HG02763 (cell line): ENCODE data around the gene CYP20A1.
"Not testable (repeated sequence)": the region's sequence is repeated elsewhere in the genome, so short reads cannot be mapped to it uniquely, and the experiment has no call there.

ENCODE experiments used
- ATAC-seq: cut with Tn5 transposase; IDR thresholded peaks from one replicate; pipeline ENCODE4 v1.9.1; 2021; ENCODE audit warnings: mild to moderate bottlenecking, moderate library complexity; ENCODE audit not compliant: unreplicated experiment

The CYP20A1 gene

DNA sequence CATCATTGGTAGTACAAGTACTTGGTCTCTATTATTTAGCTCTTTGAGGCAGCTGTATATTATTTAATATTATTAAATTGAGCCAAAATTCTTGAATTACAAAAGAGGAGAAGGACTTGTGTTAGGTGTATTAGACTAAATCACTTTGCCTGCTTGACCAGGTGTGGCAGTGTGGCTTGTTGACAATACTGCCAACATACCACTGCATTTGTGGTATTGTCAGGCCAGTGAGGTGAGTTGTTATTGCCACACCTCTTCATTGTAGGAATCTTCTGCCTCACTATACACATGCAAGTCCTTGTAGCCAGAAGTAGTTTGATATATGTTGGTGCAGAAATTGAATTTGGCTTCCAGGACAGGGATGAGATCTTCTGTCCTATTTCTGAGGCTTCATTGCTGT lies 40.5 kb downstream of the CYP20A1 start:
- no peak for ATAC-seq

- ATAC-seq = no peak
Measured at GRCh38 chr2:203280428-203281064, 41.7 kb downstream of the CYP20A1 start.

DNA sequence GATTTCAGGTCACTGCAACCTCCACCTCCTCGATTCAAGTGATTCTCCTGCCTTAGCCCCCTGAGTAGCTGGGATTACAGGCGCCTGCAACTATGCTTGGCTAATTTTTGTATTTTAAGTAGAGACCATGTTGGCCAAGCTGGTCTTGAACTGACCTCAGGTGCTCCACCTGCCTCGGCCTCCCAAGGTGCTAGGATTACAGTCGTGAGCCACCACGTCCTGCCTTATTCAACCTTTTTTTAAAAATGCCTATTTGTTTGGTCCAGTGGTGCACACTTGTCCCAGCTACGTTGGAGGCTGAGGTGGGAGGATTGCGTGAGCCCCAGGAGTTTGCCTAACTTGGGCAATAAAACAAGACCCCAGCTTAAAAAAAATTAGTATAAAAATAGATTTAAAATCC lies 43.3 kb downstream of the CYP20A1 start:
- ATAC-seq = no peak

GRCh38 chr2:203286532-203286931 lies 47.7 kb downstream of the CYP20A1 start:
- ATAC-seq = no peak

DNA sequence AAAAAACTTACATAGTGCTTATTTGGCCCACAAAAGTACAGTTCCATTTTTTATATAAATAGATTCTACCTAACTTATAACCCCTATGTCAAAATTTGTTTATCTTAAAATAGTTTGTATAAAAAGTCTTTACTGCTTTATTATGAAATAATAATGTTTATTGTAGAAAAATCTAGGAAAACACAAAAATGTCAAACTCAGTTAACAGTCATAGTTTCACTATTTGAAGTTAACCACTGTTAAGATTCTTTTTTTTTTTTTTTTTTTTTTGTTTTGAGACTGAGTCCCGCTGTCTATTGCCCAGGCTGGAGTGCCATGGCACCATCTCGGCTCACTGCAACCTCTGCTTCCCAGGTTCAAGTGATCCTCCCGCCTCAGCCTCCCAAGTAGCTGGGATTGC lies 62.8 kb downstream of the CYP20A1 start:
- ATAC-seq = no peak

DNA sequence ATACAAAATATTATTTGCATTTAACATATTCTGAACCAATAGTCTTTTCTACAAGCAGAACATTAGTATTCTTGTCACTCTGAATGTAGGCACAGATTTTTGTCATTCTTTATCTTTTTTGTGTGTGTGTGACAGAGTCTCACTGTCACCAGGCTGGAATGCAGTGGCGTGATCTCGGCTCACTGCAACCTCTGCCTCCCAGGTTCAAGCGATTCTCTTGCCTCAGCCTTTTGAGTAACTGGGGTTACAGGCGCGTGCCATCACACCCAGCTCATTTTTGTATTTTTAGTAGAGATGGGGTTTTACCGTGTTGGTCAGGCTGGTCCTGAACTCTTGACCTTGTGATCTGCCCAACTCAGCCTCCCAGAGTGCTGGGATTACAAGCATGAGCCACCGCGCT lies 63.8 kb downstream of the CYP20A1 start:
- not testable (repeated sequence) for ATAC-seq

DNA sequence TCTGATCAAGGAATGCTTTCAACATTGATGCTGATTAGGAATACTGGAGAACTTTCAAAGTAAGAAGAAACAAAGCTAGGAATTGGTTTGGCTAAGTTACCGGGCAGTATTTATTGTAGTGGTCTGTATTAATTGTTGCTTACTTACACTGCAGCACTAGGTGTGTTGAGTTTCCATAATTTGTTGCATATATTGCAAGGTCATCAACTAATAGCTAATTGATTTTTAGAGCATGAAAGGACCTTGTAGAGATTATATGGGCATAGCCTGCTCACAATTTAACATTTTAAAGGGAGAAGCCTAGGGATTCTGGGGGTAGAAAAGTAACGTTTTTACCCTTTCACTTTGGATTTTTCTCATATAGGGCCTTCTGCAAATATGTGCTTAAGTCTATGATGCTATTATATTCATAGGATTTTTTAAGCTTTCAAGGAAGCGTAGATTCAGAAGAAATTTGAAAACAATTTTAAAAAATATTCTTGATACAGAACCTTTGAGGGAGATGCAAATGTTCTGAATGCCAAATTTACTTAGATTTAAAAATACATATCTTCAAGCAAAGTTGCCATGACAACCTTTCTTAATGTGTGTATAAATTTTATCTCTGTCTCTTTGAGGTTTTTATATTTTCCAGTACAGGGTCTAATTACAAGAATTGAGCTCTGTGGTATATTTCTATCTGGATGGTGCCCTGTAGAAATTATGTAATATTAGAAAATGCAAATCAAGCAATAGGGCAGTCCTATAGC lies 72.0 kb downstream of the CYP20A1 start:
- ATAC-seq = no peak

GRCh38 chr2:203326356-203326755 lies 87.5 kb downstream of the CYP20A1 start:
- no peak for ATAC-seq

DNA sequence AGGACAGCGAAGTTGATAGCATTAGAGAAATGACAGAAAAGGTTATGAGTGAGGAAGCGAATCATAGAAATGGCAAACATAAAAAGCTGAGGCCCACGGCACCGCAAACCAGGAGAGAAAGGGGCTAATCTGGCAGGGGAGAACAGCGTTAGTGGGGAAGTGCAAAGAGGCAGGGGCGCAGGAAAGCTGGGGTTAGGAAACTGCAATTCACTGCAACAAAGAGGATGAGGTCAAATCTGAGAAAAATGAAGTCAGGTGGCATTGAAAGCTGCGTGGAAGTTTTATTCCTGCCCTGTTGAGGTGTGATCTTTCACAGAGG lies 88.7 kb downstream of the CYP20A1 start:
- no peak for ATAC-seq

DNA sequence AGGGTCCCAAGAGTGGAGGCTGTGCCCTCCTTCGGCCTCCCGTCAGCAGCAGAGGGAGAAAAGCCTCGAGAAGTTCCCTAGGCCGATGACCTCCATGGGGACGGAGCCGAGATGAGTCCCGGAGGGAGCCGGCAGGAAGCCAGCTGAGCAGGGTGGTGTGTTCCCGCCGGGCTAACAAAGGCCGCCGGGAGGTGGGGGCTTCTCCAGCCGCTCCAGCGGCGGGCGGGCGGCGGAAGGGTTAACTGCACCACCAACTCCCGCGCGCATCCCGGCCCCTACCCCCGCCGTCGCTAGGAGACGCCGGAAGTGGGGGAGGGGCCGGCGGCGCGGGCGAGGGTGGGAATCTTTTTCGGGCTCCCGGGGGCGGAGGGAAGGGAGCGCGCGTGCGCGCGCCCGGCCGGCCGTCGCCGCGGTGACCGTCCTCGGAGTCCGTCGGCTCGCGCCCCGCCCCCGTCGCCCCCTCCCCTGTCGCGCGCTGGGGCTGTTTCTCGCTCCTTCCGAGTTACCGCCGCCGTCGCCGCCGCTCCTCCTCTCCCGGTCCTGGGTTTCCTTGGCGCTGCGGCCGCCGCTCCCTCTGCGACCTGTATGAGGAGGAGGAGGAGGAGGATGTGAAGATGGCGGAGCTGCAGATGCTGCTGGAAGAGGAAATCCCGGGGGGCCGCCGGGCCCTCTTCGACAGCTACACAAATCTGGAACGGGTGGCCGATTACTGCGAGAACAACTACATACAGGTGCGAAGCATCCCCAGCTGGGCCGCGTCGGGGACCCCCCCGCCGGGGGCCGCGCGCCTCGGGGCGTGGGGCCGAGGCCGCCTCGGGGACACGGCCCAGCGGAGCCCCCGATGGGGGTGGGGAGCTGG lies 89.3 kb downstream of the CYP20A1 start, which contains the start of gene ABI2:
Gene ABI2, plus strand, starts transcription at position 494 of the 859 bp plus-strand sequence. Its CDS starts 121 bp downstream, at position 615.
- peak; percentile 75 for ATAC-seq

- ATAC-seq = peak; percentile 59
Measured at GRCh38 chr2:203328760-203329540, 90.1 kb downstream of the CYP20A1 start.

DNA sequence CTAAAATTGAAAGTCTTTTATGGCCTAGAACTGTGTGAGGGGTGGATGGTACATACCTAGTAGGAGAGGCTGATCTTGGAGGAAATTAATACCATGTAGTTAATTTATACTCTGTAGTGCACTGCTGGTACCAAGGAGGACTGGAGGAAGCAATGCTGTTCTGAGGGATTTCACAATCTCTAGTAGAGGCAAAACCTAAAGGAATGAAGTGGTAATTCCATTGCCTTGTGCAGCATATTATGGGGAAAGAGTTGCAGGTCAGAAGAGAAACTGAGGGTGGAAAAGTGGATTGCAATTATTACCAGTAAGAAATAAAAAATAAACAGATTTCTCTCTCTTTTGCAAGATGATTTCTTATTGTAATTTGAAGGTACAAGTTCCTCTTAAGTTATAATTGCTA lies 91.6 kb downstream of the CYP20A1 start:
- no peak for ATAC-seq

DNA sequence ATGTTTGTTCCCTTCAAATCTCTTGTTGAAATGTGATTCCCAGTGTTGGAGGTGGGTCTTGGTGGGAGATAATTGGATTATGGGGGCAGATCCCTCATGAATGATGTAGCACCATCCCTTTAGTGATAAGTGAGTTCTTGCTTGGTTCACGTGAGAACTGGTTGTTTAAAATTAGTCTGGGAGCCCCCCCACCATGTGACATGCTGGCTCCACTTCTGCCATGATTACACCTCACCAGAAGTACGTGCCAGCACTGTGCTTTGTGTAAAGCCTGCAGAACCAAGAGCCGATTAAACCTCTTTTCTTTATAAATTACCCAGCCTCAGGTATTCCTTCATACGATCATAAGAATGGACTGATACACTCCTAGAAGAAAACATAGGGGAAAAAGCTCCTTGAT lies 99.5 kb downstream of the CYP20A1 start:
- ATAC-seq = no peak

DNA sequence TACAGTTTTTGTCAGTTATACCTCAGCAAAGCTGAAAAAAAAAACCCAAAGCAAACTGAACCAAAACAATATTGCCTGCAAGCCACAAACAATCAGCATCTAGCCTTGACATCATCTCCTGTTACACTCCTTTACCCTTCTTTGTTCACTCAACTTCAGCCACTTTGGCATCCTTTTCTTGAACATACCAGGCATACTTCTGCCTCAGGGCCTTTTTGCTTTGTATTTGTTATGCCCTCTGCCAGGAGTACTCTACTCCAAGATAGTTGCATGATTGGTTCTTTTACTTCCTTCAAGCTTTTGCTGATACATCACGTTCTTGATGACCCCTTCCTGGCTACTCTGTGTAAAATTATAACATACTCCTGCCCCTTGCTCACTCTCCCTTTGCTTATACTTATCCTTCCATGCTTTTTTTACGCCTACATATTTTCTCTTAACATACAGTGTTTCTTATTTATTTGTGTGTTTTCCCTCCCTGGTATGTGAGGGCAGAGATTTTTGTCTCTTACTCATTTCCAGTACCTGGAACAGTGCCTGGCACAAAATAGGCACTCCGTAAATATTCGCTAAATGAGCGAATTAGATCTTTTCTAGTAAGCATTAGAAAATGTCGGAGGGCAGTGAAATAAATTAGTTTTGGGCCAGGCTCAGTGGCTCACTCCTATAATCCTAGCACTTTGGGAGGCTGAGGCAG lies 102.1 kb downstream of the CYP20A1 start:
- ATAC-seq = no peak

- ATAC-seq = no peak
Measured at GRCh38 chr2:203341741-203342310, 103.0 kb downstream of the CYP20A1 start.

GRCh38 chr2:203342374-203342773 lies 103.6 kb downstream of the CYP20A1 start:
- not testable (repeated sequence) for ATAC-seq

DNA sequence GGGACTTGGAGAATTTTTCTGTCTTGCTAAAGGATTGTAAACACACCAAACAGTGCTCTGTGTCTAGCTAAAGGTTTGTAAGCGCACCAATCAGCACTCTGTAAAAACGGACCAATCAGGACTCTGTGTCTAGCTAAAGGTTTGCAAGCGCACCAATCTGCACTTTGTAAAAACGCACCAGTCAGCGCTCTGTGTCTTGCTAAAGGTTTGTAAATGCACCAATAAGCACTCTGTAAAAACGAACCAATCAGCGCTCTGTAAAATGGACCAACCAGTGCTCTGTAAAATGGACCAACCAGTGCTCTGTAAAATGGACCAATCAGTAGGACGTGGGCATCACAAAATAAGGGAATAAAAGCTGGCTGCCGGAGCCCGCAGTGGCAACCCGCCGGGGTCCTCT lies 105.8 kb downstream of the CYP20A1 start:
- ATAC-seq = no peak

GRCh38 chr2:203346612-203347011 lies 107.8 kb downstream of the CYP20A1 start:
- ATAC-seq = no peak

DNA sequence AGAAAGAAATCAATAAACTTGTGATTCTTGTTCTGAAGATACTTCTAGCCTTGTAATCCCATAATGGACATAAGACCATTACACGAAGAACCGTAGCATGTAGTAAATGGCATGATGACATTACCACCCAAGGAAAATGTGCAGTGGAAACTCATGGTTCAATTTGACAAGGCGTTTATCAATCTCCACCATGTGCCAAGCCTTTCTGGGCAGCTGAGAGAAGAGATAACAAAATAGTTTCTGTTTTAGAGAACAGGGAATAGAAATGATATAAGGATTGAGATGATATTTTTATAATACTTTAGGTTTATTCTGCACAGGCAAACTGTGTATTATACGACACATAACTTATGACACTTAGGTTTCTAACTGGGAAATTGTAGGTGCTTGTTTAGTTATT lies 108.6 kb downstream of the CYP20A1 start:
- no peak for ATAC-seq
